Measurements from ENCODE around the gene FANCE. TPM values are rescaled to one million over a fixed set of nuclear protein-coding genes. Genes with fewer than 3 reads are reported as not detected.
A peak's percentile ranks its signal among the peaks of the same experiment; 100 is the strongest.

Gene FANCE
- total RNA-seq, 1 experiment from 2014 or later, result 6.9 TPM

DNA sequence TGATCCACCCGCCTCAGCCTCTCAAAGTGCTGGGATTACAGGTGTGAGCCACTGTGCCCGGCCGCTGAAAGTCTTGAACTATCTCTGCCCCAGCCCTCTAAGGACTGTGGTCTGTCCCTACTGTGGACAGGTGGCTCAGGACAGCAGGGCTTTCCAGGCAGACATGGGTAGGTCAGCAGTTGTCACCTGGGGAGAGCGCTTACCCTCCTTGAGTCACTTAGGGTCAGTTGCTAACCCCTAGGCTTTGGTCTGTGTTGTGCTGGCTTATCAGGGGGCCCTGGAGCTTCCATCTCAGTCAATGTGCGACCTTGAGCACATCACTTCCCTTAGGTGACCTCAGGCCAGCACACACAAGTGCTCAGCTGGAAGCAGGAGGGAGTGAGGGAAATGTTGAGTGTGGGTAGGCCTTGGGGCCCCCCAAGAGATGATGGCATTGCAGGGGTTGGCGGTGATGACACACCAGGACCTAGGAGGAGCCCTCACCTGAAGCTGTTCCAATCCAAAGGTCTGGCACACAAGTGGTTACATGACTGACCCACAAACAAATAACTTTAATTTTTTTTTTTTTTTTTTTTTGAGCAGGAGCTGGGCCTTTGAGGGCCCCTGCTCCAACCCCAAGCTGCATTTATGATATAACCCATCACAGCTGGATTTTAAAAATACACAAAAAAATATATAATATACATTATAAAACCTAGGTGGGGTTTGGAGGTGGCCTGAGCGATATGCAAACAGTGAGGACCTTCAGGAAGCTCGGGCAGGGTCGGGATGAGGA lies 21.1 kb downstream of the FANCE start:
- H2AFZ ChIP-seq, result no peak overlapping the region
- H3K79me2 ChIP-seq (ENCODE audit: low read depth), result peaks cover 41% of the 10 kb centered on the region
- no peak overlapping the region for H3K4me3 ChIP-seq
- CTCF ChIA-PET, result interaction anchor here (0.6 kb wide), 1 partner anchor 108 kb away, joined by 6 read pairs; no protein-coding TSS in a partner anchor
- H3K36me3 ChIP-seq (ENCODE audit: low read depth), result peaks cover 40% of the 10 kb centered on the region
- no peak for DNase-seq
- H3K27me3 ChIP-seq (ENCODE audit: insufficient read depth, low read depth), result no peaks in the 10 kb centered on the region
- H3K9me3 ChIP-seq (ENCODE audit: insufficient read depth, low read depth), result no peaks in the 10 kb centered on the region
- peaks cover 22% of the 10 kb centered on the region for H3K4me1 ChIP-seq (replicated peaks; ENCODE audit: insufficient read depth)
- POLR2A ChIA-PET (ENCODE audit: unreplicated experiment), result interaction anchor here (0.5 to 0.7 kb wide), 4 partner anchors 9 to 795 kb away, joined by 4 to 25 read pairs (median 8); no protein-coding TSS in a partner anchor
- peaks cover 66% of the 10 kb centered on the region for H3F3A ChIP-seq (ENCODE audit: insufficient read depth, low read depth)
- no TSS peak for BruUV-seq (replicated peaks)
- TF ChIP-seq EZH2 (IDR thresholded peaks at IDR 0.05; ENCODE audit: low read depth), result no peak
- TF ChIP-seq, protein P1, sequence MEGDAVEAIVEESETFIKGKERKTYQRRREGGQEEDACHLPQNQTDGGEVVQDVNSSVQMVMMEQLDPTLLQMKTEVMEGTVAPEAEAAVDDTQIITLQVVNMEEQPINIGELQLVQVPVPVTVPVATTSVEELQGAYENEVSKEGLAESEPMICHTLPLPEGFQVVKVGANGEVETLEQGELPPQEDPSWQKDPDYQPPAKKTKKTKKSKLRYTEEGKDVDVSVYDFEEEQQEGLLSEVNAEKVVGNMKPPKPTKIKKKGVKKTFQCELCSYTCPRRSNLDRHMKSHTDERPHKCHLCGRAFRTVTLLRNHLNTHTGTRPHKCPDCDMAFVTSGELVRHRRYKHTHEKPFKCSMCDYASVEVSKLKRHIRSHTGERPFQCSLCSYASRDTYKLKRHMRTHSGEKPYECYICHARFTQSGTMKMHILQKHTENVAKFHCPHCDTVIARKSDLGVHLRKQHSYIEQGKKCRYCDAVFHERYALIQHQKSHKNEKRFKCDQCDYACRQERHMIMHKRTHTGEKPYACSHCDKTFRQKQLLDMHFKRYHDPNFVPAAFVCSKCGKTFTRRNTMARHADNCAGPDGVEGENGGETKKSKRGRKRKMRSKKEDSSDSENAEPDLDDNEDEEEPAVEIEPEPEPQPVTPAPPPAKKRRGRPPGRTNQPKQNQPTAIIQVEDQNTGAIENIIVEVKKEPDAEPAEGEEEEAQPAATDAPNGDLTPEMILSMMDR (conservative IDR thresholded peaks at IDR 0.05), result no peak
- H4K20me1 ChIP-seq (ENCODE audit: insufficient read depth), result peaks cover 54% of the 10 kb centered on the region
- H3K27ac ChIP-seq, result 0 out of 2 replicates have a peak overlapping the region, but pooled peaks have one; percentile 25
- intact Hi-C loops (cut with micrococcal nuclease; ENCODE audit: unreplicated experiment), result no loop called here
- no peak overlapping the region for H3K4me2 ChIP-seq
- H3K9me2 ChIP-seq (ENCODE audit: insufficient read depth), result no peaks in the 10 kb centered on the region

DNA sequence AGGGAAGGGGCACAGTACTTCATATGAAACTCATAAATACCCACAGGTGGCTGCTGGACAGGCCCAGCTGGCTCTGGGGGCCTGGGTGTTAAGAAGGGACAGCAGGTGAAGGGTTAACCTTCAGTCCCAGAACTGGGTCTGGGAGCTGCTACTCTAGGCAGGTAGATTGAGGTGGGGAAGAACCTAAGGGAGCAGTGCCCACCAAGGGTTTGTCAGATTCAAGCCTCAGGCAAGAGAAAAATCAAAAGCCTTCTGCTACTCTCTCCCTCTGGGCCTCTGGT lies 21.7 kb downstream of the FANCE start:
- Histone ChIP-seq H3K27ac (peak overlapping the region; percentile 25; the same call in 1 of the 2 replicates), H3K36me3 (ENCODE audit: low read depth) (peaks cover 36% of the 10 kb centered on the region), H2AFZ (no peak overlapping the region), H3K27me3 (ENCODE audit: insufficient read depth, low read depth) (no peaks in the 10 kb centered on the region), H4K20me1 (ENCODE audit: insufficient read depth) (peaks cover 53% of the 10 kb centered on the region), H3K79me2 (ENCODE audit: low read depth) (peaks cover 35% of the 10 kb centered on the region), H3K4me2 (no peak overlapping the region), H3K4me3 (no peak overlapping the region), H3K9me3 (ENCODE audit: insufficient read depth, low read depth) (no peaks in the 10 kb centered on the region), H3K4me1 (replicated peaks; ENCODE audit: insufficient read depth) (peaks cover 22% of the 10 kb centered on the region), H3F3A (ENCODE audit: insufficient read depth, low read depth) (peaks cover 61% of the 10 kb centered on the region), H3K9me2 (ENCODE audit: insufficient read depth) (no peaks in the 10 kb centered on the region)
- DNase-seq, result no peak
- ChIA-PET CTCF (no interaction called here), POLR2A (ENCODE audit: unreplicated experiment) (interaction anchor here (0.6 kb wide), 1 partner anchor 80 kb away, joined by 4 read pairs; no protein-coding TSS in a partner anchor)
- intact Hi-C loops (cut with micrococcal nuclease; ENCODE audit: unreplicated experiment), result no loop called here
- TF ChIP-seq, protein P1 (conservative IDR thresholded peaks at IDR 0.05), result no peak
- TF ChIP-seq EZH2 (IDR thresholded peaks at IDR 0.05; ENCODE audit: low read depth), result no peak
- no TSS peak for BruUV-seq (replicated peaks)

DNA sequence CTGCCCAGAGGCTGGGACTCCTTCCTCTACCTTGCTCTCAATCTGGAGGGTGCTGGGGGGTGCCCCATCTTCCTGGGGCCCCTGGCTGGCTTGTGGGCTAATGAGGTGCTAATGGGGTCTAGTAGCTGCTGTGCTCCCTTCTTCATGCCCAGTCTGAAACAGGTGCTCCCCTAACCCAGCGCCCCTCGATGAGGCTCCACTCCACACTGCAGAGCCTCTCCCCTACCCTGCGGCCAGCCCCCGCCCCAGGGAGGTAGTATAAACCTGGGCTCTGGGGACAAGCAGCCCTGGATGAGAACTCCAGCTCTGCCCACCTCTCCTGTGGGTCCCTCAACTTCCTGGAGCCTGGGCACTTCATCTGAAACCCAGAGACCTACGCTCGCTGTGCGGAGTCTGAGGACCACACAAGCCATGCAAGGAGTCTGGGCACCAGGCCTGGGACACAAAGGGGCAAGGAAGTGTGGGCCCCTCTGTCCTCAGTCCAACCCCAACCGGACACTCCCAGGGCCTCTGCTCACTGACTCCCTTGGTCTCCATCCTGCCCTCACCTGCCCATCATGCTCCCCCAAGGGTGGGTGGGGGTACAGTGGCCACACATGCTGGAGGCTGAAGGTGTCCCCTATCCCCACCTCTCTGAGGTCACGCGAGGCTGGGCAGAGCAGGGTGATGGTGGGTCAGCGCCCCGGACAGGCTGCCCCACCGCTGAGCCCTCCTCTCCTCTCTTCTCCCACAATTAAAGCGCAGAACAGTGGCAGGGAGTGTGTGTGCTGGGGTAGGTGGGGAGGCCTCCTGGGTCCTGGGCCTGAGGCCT lies 22.2 kb downstream of the FANCE start:
- Histone ChIP-seq H3F3A (ENCODE audit: insufficient read depth, low read depth) (peaks cover 55% of the 10 kb centered on the region), H3K79me2 (ENCODE audit: low read depth) (peaks cover 30% of the 10 kb centered on the region), H3K36me3 (ENCODE audit: low read depth) (peaks cover 30% of the 10 kb centered on the region), H3K27me3 (ENCODE audit: insufficient read depth, low read depth) (no peaks in the 10 kb centered on the region), H3K4me3 (no peak overlapping the region), H3K9me3 (ENCODE audit: insufficient read depth, low read depth) (no peaks in the 10 kb centered on the region), H3K4me2 (no peak overlapping the region), H3K4me1 (replicated peaks; ENCODE audit: insufficient read depth) (peaks cover 22% of the 10 kb centered on the region), H2AFZ (no peak overlapping the region), H3K27ac (peak overlapping the region; percentile 25; the same call in 1 of the 2 replicates), H3K9me2 (ENCODE audit: insufficient read depth) (no peaks in the 10 kb centered on the region), H4K20me1 (ENCODE audit: insufficient read depth) (peaks cover 47% of the 10 kb centered on the region)
- ChIA-PET CTCF (no interaction called here), POLR2A (ENCODE audit: unreplicated experiment) (interaction anchor here (0.6 kb wide), 1 partner anchor 80 kb away, joined by 4 read pairs; no protein-coding TSS in a partner anchor)
- DNase-seq, result no peak
- BruUV-seq (replicated peaks), result no TSS peak
- intact Hi-C loops (cut with micrococcal nuclease; ENCODE audit: unreplicated experiment), result no loop called here
- TF ChIP-seq, protein P1 (conservative IDR thresholded peaks at IDR 0.05), result no peak
- TF ChIP-seq EZH2 (IDR thresholded peaks at IDR 0.05; ENCODE audit: low read depth), result no peak
